Stimulated activated CD8-positive, alpha-beta memory T cell treated with anti-CD3 and anti-CD28 coated beads, Interleukin-12 subunit alpha, Interleukin-12 subunit beta, amount 100 ng/mL, for 24 hours (primary cell): ENCODE data around the gene LENEP.

ENCODE experiments used
- DNase-seq: peaks from one replicate; pipeline ENCODE4 v3.0.0-alpha.2; 2020; ENCODE audit errors: extremely low read depth

The LENEP gene

DNA sequence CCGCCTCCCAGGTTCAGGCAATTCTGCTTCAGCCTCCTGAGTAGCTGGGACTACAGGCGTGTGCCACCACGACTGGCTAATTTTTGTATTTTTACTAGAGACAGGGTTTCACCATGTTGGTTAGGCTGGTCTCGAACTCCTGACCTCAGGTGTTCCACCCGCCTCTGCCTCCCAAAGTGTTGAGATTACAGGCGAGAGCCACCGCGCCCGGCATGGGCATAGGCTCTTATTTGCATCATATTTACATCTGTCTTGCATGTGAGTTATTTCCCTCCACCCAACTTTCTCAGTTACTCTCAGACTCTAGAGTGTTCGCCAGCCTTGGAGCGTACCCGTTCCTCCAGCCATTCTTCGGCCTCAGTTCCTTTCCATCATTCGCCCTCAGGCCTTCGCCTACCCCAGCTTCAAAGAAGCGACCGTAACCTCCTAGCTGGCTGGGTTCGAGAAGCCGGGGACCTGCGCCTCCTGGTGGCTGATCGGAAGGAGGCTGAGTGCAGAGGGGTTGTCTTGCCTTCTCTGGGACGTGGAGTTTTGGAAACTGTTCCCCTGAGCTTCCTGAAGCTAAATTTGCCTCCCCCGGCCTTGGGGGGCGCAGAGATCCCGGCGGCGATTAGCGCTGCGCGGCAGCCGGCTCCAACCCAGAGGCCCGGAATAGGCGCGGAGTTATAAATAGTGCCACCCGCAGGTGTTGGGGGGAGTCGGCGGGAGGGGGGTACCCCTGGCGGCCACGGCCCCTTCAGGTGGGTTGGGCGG lies 5.6 kb downstream of the LENEP start:
- no peak for DNase-seq

DNA sequence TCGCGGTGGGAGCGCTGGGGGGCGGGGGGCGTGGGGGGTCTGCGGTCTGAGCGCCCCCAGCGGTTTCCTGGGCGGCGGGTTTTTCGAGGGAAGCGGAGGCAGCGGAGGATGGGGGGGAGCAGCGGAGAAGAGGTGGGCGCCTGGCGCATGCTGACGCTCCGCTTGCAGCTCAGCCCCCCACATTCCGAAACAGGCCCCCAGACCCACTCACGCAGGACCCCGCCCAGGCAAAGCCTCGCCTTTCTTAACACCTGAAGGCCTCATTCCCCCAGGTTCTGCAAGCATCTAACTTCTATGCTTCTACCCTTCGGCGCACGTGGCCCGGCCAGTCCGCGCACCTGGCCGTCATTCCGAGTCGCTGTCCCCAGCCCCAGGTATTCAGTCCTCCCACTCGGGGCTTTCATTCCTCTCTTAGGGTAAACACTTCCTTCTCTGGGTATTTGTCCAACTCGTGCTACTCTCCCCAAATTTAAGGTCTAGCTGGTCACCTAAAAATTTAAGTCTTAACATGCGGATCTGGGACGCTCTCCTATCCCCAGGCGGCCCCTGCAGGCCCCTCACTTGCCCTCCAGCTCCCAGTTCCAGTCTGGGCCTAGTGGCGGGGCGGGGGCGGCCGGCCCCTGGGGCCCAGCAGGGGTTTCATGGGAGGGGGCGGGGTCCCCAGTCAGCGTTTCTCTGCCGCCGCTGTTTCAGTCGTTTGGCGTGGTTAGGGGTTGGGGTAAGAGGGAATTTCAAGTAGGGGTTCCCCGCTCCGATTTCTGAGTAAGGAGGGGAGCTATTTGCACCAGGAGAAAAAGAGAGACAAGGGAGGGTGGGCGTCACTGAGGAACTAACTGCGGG lies 6.4 kb downstream of the LENEP start:
- no peak for DNase-seq

DNA sequence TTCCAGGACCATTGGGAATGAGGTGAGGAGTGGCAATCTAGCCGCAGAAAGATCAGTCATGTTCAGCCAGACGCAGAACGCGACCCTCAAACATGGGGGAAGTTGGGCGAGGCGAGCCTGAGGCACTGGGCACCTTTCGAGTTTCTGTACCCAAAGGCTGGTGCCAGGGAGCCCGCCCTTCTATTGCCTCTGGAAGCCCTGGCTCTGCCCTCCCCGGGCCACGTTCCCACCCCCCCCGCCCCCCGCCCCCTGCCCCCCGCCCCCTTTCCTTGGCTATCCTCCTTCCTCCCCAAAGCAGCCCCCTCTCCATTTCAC lies 7.0 kb downstream of the LENEP start:
- DNase-seq: no peak

DNA sequence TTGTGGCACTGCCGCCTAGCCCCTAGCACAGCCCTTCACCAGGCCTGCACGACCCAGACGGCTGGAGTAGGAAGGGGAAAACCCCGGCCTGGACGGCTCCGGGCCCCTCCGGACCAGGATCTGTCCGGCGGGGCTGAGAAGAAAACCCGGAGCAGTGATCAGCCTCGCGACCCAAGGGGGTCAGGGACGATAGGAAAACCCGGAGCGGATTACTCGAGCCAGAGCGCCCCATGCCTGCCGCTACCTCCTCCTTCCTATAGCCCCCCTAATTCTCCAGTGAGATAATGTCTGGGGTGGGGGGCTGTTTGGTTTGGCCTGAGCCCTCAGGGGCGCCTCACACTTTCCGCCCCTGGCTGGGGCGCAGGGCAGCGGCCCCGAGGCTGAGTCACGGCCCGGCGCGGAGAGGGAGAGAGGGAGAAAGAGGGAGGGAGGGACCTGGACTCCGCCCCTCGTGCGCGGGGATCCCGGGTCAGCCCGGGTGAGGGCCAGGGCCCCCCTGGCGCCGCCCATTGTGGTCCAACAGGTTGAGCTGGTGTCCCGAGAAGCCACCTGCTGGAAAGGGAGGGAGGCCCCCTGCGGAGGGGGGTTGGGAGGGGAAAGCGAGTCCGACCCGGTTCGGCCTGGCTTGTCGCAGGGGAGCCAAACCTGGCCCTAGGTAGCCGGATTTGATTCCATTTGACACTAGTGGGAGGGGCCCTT lies 7.5 kb downstream of the LENEP start:
- peak; percentile 57 for DNase-seq

DNA sequence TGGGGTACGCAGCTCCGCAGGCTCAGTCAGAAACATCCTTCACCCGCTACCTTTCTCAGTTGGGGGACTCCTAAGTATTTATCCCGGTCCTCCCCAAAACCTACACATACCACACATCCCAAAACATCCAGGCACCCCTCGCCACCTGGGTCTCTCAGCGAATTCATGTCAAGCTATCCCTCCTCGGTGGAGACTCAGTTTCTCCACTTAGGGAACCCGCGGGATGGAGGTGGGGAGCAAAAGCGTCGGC lies 8.0 kb downstream of the LENEP start:
- no peak for DNase-seq

DNA sequence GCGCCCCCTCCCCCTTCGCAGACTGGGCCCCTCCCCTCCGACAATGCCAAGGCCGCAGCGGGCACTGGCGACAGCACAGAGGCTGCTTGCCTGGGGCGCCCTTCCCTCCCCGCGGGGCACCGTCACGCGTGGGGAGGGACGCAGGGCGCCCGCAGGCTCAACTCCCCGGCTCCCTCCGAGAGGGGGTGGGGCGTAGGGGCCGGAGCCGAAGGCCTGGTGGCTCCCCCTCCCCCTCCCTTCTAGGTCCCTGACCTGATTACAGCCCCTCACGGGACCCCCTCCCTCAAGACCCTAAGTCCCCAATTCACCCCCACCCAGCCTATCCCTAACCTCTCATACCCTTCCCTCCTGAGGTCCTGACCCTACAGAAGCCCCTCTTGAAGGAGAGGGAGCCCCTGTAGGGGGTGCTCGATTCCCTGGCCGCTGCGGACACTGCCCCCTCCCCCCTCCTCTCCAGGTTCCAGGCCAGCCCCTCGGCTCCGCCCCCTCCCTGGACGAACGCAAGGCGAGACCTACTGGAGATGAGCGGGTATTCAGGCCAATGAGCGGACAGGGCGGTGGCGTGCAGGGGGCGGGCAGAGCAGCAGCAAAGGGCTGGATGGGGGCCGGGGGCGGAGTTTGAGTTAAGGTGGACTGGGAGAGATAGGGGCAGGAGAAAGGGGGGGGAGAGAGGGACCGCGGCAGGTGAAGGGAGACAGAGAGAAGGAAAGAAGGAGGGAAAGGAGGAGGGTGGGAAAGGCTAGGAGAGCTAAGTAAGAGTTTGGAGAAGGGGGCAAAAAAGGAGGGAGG lies 8.5 kb downstream of the LENEP start:
- peak; percentile 99 for DNase-seq

DNA sequence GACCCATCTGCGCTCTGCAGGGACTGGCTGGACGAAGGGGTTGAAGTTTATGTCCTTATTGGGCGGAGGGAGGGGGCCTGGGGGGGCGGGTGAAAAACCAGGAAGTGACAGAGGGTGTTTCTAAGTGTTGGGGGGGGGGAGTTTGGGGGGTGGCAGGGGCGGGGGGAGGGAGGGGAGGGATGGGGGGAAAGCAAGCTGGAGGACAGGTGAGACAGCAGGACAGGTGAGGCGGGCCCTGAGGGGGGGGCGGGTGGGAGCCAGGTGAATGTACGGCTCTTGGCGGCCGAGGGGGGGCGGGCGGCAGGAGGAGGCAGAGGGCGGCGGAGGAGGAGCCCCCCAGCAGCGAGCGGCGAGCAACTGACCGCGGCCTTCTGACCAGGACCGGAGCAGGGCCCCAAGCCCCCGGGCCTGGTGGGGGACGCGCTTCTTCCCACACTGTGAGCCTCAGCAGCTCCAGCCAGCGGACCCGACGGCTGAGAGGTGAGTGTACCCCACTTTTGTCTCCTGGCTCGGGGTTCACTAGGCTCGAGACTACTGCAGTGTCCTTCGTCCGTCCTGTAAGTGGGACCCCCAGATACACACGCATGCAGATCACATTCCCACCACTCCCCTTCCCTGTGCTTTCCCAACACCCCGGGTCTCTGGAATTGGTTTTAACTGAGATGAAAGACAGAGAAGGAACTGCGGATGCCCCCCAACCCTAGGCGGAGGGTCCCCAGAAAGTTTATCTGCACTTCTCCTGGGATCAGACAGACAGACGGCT lies 9.3 kb downstream of the LENEP start, which contains the start of gene ZBTB7B:
Gene ZBTB7B (plus strand): TSS at position 339 of the 763 bp plus-strand sequence. CDS start 11,859 bp downstream, outside the sequence.
- DNase-seq: no peak

DNA sequence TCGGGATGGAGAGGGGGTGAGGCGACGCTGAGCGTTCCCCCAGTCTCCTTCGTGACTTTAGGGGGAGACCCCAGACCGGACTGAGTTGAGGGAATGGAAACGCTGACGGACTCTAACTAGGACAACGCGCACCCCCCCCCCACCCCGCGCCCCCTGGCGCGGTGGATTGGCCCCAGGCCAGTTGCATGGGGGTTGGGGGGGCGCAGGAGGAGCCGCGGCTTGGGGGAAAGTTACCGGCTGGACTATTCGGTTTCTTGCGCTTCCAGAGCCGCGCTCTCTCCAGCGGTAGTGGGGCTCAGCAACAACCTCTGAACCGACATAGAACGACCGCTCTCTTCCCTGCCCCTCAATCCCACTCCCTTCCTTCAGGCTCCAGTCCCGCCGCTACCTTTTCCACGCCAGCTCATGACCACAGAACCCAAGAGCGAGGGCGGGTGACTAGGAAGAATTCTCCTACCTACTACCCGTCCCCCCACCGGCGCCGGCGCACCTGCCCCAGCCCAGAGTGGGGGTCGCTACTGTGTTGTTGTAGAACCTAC lies 9.9 kb downstream of the LENEP start:
- DNase-seq: no peak

DNA sequence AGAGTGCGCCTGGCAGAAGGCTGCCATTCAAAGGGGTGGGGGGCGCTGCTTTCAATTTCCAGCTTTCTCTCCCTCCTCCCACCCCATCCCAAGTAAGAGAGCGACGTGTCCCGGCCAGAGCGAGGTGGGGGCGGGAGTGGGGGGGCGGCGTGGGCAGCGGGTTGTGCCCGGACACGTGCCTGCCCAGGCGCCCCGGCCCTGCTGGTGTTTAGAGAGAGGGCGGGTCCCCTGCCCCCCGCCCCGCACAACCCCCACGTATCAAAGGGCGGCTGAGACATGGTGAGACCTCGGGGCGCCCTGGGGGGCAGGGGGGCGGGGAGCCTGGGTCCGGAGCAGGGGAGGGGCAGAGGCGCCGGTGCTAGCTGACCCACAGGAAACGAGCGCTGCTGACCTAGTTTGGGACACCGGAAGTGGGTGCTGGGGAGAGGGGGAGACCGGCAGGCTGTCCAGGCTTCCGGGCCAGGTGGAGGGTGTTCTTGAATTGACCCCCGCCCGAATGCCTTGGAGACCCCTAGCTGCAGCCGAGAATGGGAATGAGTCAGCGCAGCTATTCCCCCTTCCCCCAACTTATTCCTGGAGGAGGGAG lies 10.5 kb downstream of the LENEP start:
- DNase-seq: no peak

DNA sequence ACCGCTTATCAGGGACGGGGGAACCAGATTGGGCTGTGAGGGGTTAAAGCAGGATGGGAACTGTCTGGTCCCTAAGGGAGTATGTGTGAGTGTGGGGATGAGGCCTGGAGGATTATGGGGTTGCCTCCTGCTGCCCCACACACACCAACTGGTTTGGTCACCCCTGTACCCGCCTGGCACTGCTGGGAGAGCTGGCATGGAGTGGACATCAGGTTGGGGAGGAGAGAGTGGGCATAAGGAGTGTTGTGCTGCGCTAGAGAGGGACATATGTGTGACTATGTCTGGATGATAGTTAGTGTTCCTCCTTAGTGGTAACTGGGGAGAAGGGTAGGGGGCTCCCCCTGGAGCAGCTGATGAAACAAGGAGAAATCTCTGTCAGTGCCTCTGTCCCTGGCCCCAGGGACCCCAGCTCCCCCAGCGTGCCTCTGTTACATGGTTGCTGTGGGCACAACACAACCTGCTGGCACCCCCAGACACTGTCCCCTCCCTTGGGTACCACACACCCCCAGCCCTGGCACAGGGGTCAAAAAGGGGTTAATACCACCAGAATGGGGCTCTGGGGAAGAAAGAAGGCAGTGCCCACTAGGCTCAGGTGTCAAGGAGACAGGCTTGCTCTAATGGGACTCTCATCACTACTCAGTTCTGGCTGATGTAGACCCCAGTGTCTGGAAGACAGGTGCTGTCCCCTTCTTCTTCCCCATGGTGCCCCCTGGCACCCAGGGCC lies 11.1 kb downstream of the LENEP start:
- DNase-seq: no peak

DNA sequence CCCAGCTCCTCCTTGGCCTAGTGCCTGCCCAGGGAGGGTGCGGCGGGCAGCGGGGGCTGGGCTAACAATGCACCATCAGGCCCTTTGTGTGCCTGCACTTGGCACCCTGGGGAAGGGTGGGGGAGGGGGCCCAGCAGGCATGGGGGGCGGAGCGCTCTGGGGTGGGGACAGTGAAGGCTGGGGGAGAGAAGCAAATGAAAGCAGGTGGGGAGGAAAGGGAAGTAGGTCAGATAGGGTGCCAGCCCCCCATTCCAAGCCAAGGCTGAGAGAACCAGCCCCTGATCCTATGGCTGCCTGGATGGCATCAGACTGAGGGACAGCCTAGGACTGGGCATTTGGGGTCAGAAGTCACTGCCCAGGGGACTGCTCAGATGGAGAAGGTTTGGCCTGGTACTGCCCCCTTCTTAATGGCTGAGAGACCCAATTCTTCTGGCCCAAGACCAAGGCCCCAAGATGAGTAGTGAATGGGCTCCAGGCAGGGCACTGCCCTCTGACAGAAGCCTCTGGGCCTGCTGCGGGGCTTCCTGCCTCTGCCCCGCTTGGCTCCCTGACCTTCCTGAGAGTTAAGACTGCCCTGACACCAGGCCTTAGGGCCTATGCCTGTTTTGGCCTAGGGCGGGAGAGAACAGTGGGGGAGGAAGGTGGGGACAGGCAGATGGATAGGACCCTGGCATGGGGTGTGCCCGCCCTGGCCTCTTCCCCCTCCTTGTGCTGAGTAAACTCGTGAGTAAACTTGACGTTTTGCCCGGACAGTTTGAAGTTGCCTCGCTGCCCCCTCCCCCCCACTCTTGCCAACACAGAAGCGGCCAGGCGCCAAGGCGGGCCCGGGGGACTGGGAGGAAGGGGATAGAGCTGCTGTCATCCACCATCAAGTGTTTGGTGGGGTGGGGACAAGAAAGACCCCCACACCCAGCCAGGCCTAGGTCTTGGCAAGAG lies 12.0 kb downstream of the LENEP start:
- no peak for DNase-seq

DNA sequence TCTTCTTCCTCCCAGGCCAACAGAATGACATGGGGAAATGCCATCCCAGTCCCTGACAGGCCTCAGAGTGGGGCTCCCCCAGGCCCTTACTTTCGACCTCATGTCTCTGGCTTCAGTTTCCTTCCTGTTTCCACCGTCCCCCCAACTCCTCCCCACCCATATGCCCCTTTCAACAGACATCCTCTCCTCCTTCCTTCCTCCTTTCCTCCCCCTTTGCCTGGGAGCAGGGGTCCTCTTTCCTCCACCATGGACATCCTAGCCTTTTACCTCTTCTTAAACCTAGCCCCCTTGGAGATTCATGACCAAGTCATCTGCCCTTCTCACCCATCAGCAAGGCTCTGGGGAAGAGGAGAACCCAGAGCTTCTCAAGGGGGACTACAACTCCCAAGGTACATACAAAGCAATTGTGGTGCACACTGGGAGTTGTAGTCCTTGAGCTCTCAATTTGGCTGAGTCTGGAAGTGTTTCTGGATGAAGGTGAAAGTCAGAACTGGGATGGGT lies 13.3 kb downstream of the LENEP start:
- no peak for DNase-seq

DNA sequence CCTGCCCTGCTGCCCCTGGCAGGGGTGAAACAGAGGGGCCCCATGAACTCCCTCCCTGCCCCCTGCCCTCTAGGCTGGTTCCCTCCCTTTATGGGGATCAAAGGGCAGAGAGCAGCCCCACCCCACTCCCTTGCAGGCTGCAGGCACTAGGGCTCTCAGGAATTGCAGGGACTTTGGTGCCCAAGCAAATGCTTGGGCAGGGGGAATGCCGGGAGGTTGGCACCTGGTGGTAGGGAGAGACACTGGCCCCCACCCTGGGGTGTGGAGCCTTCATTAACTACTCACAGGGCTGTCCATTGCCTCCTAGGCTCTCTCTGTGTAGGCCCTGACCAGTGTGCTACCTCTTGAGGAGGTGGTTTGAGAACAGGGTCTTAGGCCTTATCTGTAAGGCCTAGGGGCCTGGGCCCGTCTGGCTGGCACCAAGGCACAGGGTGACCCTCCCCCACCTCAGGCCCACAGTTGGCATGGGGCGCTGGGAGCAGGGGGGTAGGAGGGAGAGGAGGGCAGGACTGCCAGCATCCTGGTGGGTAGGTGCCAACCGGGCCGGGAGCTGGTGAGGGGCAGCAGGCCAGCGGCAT lies 14.0 kb downstream of the LENEP start:
- DNase-seq: no peak

DNA sequence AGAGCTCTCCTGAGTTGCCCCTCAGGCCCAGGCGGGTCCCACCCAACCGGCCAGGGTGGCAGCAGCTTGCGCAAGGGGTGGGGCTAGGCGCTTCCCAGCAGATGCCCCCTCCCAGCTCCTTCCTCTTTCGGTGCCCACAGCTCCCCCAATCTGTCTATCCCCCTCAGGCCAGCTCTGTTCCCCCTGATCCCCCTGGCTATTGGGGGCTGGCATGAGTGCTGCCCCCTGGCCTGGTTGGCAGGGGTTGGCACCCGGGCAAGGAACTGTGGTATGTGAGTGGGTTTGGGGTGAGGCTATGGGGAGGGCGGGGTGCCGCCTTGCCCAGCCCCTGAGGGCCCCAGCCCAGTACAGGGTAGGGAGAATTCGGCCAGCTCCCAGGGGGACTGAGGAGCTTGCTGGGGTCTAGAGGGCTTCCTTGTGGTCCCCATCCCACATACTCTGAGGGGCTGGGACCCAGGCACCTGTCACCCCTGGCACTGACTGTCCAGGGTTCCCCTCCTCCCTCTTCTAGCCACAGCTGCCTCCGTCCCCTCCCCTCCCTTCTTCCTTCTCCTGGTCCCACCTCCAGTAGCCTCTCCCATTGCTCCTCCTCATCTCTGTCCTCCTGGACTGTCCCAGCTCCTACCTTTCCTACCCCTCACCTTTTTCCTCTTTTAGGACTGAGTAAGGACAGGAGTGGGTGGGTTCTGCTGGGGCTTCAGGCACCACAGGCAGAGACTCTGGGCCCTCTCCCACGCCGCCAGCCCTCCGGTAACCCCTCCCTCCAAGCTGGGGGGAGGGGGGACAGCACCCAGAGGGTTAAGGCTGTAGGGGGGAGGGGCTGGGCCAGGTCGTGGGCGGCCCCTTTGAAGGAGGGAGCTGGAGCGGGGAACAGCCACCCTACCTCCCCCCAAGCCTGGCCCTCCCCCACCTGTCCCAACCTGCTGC lies 14.9 kb downstream of the LENEP start:
- DNase-seq: no peak

DNA sequence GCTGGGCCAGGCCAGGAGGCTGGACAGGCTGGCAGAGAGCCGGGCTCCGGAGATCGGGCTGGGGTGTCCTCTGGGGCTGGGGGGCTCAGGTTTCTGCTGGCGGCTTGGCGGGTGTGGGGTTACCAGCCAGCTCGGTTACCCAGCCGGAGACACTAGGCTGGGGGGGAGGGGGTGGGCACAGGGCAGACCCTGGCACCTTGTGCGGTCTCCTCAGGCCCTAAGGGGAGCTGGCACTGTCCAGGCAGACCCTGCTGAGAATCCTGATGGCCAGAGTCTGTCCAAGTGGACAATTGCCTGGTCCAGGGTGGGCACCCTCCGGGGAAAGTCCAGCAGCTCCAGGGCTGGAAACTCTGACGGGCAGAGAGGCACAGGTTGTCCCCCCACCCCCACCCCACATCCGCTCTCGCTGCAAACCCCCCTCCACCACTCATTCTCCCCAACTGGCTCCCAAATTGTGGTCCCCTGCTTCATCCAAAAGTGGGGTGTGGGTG lies 15.9 kb downstream of the LENEP start:
- no peak for DNase-seq

DNA sequence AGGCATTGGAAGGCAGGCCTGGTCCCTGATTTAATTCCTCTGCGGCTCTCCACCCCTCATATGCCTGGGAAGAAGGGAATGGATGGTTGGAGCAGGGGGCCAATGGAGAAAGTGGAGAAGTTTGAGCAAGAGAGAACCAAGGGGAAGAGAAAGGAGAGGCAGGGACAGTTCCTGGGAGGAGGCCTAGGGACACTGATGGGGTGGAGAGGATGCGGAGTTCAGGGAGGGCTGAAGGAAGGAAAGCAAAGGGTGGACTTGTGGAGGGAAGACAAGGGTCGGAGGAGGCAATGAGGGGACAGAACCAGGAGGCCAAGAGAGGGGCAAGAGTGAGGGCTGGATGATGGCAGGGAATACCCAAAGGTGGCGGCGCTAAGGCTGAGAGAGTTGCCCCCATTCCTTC lies 16.4 kb downstream of the LENEP start:
- DNase-seq: no peak
